ENCODE measurements around the gene PIK3R1. TPM values are rescaled to one million over a fixed set of nuclear protein-coding genes. Genes with fewer than 3 reads are reported as not detected.

Gene PIK3R1
- total RNA-seq, 4 donors from 2014 or later, result 86.1 to 107 (median 94.8) TPM

DNA sequence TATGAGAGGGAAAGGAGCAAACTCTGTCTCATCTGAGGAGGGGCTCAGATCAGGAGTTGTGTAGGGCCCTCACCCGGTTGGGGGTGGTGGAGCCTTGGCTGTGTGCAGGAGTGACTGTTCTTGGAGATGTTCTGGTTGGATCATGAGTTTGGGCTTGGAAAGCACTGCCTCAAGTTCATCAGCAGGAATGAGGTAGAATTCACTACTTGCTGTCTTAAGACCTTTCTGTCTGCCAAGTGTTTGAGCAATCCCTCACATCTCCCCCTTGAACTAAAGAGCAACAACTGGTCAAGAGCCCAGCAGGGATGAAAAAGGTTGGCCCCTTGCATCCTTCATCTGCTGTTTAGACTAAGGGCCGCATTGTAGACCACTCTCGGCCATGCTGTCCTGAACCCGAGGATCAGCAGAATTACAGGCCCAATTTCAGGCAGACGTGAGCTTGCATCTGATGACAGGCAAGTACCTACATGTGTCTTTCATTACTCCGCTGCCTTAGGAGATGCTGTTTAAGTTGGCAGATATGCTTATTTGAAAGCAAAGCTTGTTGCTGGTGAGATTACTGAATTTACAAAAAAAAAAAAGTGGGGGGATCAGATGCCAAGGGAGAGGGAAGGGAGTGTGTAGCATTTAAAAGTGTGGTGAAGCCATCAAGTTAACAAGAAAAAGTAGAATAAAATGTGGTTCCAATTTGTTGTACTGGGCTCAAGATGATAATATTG lies 36.4 kb downstream of the PIK3R1 start:
- intact Hi-C loops (cut with DNase I), result loop anchor here (10.0 kb wide), 1 partner anchor 1007 kb away; no protein-coding TSS in a partner anchor
- 52 to 54% methylated on average over 6 of the region's 6 CpGs for WGBS, 2 donors
- DNase-seq, result peak; percentile 36 to 45
- Histone ChIP-seq H3K4me1 (peaks cover 26 to 44% of the 10 kb centered on the region in 2 donors), H3K27me3 (no peaks in the 10 kb centered on the region), H3K9me3 (no peaks in the 10 kb centered on the region), H3K27ac (peak overlapping the region; percentile 50 to 74 (median 54)), H3K4me3 (replicated peaks in 1 of 3) (no peak overlapping the region), H3K36me3 (no peaks in the 10 kb centered on the region)
- TF ChIP-seq, protein P1, sequence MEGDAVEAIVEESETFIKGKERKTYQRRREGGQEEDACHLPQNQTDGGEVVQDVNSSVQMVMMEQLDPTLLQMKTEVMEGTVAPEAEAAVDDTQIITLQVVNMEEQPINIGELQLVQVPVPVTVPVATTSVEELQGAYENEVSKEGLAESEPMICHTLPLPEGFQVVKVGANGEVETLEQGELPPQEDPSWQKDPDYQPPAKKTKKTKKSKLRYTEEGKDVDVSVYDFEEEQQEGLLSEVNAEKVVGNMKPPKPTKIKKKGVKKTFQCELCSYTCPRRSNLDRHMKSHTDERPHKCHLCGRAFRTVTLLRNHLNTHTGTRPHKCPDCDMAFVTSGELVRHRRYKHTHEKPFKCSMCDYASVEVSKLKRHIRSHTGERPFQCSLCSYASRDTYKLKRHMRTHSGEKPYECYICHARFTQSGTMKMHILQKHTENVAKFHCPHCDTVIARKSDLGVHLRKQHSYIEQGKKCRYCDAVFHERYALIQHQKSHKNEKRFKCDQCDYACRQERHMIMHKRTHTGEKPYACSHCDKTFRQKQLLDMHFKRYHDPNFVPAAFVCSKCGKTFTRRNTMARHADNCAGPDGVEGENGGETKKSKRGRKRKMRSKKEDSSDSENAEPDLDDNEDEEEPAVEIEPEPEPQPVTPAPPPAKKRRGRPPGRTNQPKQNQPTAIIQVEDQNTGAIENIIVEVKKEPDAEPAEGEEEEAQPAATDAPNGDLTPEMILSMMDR (IDR thresholded peaks at IDR 0.05), result no peak
- no peak for TF ChIP-seq POLR2A (IDR thresholded peaks at IDR 0.05)

DNA sequence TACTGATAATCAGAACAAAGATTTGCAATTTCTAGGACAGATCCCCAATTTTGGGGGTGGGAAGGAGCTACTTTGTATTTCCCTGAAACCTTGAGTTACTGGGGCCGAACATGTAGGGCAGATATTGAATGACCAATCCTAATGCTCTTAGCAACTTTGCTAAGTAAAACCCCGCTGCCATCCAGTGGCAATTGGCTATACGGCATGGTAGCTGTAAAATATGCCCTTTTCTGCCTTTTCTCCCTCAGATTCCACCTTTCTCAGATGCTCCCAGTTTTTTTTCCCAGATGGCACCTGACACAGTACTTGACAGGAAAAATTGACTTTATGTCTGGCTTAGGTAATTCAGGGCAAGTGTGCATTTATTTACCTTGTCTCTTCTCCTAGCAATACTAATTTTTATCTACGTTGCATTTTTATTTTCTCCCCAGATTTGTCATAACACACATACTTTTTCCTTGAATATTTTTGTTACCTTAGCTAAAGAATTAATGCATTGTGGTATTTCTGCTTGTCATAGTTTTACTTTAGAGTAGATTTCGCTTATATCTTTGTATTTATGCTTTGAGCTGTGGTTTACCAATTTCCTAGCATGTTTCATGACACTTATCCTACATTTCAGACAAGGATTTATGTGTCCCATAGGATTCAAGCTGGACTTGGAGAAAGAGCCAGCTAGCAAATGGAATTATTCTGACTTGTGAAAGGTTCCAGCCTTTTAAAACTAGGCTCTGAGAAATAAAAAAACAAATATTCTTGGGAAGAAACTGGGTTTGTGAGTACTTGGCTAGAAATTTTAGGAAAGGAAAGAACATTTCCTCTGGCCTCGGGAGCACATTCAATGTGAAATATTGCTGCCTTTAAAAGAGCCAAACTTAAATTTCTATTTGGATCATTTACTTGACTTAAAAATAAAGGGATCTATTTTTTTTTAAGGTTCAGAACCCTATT lies 37.4 kb downstream of the PIK3R1 start:
- peak; percentile 65 to 71 for DNase-seq
- TF ChIP-seq, protein P1 (IDR thresholded peaks at IDR 0.05), result peak; percentile 28 to 87 (median 82)
- TF ChIP-seq POLR2A (IDR thresholded peaks at IDR 0.05), result no peak

DNA sequence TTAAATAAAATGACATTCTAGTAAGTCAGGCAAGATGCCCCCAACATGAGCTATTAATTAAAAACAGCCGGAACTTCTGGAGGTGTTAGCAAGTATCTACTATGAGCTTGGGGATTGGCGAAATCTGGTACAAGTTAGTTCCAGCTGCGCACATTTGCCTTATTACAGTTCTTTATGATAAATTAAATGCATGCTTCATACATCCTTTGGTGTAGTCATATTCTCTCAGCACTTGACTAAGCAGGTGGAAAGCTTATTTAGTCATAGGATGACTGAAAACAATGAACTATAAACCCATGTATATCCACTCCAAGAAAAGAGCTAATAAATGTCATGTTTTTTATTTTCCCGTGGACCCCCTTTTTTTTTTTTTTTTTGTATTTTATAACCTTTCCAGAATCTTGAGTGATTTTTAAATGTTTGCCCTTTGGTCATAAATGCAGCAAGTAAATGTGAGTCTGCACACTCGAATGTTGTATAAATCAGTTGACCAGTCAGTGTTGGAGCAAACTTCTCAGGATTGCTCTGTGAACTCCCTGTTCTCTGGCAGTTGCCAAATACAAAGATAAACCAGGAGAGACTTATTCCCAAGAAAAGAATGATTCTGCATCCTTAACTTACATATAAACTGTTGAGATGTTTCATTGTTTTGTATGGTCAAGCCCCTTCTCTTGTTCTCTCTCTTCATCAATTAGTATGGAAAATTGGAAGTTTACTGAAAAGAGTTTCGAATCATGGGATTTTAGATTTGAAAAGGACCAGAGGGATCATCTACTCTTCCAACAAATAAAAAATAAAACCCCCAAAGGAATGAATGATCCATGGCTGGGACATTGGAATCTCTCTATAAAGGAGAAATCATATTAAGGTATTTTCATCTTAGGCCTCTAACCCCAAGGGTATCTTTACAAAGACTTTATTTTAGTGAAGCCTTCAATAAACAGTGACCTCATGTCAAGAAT lies 38.3 kb downstream of the PIK3R1 start:
- DNase-seq, result no peak
- Histone ChIP-seq H3K9me3 (no peaks in the 10 kb centered on the region), H3K27me3 (no peaks in the 10 kb centered on the region), H3K4me3 (replicated peaks in 1 of 3) (no peak overlapping the region), H3K27ac (peak overlapping the region; percentile 12 to 74 (median 19)), H3K36me3 (no peaks in the 10 kb centered on the region), H3K4me1 (peaks cover 23 to 53% of the 10 kb centered on the region in 2 donors)
- TF ChIP-seq, protein P1 (IDR thresholded peaks at IDR 0.05), result no peak
- no peak for TF ChIP-seq POLR2A (IDR thresholded peaks at IDR 0.05)
- intact Hi-C loops (cut with DNase I), result loop anchor here (10.0 kb wide), 1 partner anchor 1009 kb away; no protein-coding TSS in a partner anchor
- 77 to 78% methylated on average over 6 of the region's 6 CpGs for WGBS, 2 donors

More for the DNA sequence above, 37.4 kb downstream of the PIK3R1 start:
- no peaks in the 10 kb centered on the region for H3K27me3 ChIP-seq
- H3K27ac ChIP-seq, result peak overlapping the region; percentile 2 to 74 (median 19)
- no peaks in the 10 kb centered on the region for H3K9me3 ChIP-seq
- intact Hi-C loops (cut with DNase I), result loop anchor here (10.0 kb wide), 1 partner anchor 1008 kb away; no protein-coding TSS in a partner anchor
- no peaks in the 10 kb centered on the region for H3K36me3 ChIP-seq
- peaks cover 23 to 51% of the 10 kb centered on the region in 2 donors for H3K4me1 ChIP-seq
- WGBS, 2 donors, result 53 to 60% methylated on average over 6 of the region's 6 CpGs
- no peak overlapping the region for H3K4me3 ChIP-seq (replicated peaks in 1 of 3)

DNA sequence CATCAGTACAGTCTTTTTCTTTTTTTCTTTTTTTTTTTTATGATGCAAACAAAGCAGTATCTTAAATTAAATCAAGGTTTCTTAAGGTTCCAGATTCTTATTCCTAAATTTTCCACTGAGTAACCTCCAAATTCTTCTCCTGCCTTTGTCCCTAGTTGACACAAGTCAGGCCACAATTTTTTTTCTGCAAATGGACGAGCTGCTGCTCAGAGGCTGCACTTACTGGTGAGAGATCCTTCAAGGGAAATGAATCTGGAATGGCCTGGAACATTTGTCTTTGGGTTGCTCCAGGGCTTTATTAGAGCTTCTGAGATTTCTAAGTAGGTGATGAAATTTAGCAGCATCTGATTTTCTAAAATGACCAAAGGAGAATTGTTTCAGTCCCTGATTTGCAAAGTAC lies 39.3 kb downstream of the PIK3R1 start:
- intact Hi-C loops (cut with DNase I), result loop anchor here (10.0 kb wide), 1 partner anchor 1010 kb away; no protein-coding TSS in a partner anchor
- no peak overlapping the region for H3K4me3 ChIP-seq (replicated peaks in 1 of 3)
- H3K9me3 ChIP-seq, result no peaks in the 10 kb centered on the region
- no peak for TF ChIP-seq POLR2A (IDR thresholded peaks at IDR 0.05)
- TF ChIP-seq, protein P1 (IDR thresholded peaks at IDR 0.05), result no peak
- 64 to 74% methylated on average over 1 of the region's 1 CpG for WGBS, 2 donors
- DNase-seq, result no peak
- peak overlapping the region in 2 of 3 donors; percentile 10 to 11 for H3K27ac ChIP-seq
- H3K36me3 ChIP-seq, result no peaks in the 10 kb centered on the region
- peaks cover 23 to 46% of the 10 kb centered on the region in 2 donors for H3K4me1 ChIP-seq
- no peaks in the 10 kb centered on the region for H3K27me3 ChIP-seq
